Measurements from ENCODE around the gene LSM11.

LSM11 gene

GRCh38 chr5:157713830-157714595 is 29.5 kb upstream of the LSM11 start:
- TF ChIP-seq TOX (CRISPR knock-in tag; IDR thresholded peaks at IDR 0.05; ENCODE audit: borderline replicate concordance) (no peak), SNAI2 (CRISPR knock-in tag; IDR thresholded peaks at IDR 0.05) (no peak), ISL1 (CRISPR knock-in tag; IDR thresholded peaks at IDR 0.05) (no peak), BACH2 (CRISPR knock-in tag; IDR thresholded peaks at IDR 0.05; ENCODE audit: borderline replicate concordance) (no peak), CREB5 (CRISPR knock-in tag; IDR thresholded peaks at IDR 0.05; ENCODE audit: low read depth) (no peak), ZNF70 (CRISPR knock-in tag; IDR thresholded peaks at IDR 0.05) (no peak), OSR1 (CRISPR knock-in tag; IDR thresholded peaks at IDR 0.05) (no peak)
- TF ChIP-seq, protein P1, sequence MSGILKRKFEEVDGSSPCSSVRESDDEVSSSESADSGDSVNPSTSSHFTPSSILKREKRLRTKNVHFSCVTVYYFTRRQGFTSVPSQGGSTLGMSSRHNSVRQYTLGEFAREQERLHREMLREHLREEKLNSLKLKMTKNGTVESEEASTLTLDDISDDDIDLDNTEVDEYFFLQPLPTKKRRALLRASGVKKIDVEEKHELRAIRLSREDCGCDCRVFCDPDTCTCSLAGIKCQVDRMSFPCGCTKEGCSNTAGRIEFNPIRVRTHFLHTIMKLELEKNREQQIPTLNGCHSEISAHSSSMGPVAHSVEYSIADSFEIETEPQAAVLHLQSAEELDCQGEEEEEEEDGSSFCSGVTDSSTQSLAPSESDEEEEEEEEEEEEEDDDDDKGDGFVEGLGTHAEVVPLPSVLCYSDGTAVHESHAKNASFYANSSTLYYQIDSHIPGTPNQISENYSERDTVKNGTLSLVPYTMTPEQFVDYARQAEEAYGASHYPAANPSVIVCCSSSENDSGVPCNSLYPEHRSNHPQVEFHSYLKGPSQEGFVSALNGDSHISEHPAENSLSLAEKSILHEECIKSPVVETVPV (CRISPR knock-in tag; IDR thresholded peaks at IDR 0.05): no peak
- peak; percentile 56 for ATAC-seq

DNA sequence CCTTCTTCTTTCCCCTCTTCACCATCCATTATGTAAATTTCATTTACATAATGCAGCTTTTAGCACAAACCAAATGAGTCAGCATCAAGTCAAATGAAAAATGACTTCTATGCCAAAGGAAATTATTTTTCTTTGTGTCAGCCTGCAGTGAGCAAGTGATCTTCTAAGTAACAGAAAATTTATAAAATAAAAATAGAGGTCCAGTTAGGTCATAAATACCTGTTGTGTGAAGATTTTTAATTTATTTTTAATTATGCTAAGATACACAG is 29.0 kb upstream of the LSM11 start:
- no peak for ATAC-seq
- TF ChIP-seq ISL1 (CRISPR knock-in tag; IDR thresholded peaks at IDR 0.05): 0 out of 2 replicates have a peak, but pooled peaks have one; percentile 19
- no peak for TF ChIP-seq RARB (CRISPR knock-in tag; IDR thresholded peaks at IDR 0.05)

DNA sequence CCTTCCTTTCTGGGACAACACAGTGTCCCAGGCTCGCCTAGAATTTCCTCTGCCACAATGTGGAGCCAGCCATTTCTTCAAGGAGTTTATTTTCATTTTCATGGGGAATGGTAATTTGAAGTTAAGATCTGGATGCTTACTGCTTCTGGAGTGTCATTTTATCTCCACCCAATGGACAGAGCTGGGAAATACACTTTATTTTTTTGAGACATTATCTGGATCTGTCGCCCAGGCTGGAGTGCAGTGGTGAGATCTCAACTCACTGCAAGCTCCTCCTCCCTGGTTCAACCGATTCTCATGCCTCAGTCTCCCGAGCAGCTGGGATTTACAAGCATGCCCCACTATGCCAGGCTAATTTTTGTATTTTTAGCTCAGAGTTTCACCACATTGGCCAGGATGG is 25.0 kb upstream of the LSM11 start:
- TF ChIP-seq SNAI2 (CRISPR knock-in tag; IDR thresholded peaks at IDR 0.05): no peak
- TF ChIP-seq OSR1 (CRISPR knock-in tag; IDR thresholded peaks at IDR 0.05): no peak
- no peak for TF ChIP-seq TCF4 (CRISPR knock-in tag; IDR thresholded peaks at IDR 0.05; ENCODE audit: borderline replicate concordance)
- TF ChIP-seq, protein P2, sequence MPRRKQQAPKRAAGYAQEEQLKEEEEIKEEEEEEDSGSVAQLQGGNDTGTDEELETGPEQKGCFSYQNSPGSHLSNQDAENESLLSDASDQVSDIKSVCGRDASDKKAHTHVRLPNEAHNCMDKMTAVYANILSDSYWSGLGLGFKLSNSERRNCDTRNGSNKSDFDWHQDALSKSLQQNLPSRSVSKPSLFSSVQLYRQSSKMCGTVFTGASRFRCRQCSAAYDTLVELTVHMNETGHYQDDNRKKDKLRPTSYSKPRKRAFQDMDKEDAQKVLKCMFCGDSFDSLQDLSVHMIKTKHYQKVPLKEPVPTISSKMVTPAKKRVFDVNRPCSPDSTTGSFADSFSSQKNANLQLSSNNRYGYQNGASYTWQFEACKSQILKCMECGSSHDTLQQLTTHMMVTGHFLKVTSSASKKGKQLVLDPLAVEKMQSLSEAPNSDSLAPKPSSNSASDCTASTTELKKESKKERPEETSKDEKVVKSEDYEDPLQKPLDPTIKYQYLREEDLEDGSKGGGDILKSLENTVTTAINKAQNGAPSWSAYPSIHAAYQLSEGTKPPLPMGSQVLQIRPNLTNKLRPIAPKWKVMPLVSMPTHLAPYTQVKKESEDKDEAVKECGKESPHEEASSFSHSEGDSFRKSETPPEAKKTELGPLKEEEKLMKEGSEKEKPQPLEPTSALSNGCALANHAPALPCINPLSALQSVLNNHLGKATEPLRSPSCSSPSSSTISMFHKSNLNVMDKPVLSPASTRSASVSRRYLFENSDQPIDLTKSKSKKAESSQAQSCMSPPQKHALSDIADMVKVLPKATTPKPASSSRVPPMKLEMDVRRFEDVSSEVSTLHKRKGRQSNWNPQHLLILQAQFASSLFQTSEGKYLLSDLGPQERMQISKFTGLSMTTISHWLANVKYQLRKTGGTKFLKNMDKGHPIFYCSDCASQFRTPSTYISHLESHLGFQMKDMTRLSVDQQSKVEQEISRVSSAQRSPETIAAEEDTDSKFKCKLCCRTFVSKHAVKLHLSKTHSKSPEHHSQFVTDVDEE (CRISPR knock-in tag; IDR thresholded peaks at IDR 0.05): no peak
- peak; percentile 95 for ATAC-seq

GRCh38 chr5:157719245-157719644 is 24.3 kb upstream of the LSM11 start:
- no peak for ATAC-seq
- TF ChIP-seq POU6F1 (CRISPR knock-in tag; IDR thresholded peaks at IDR 0.05; ENCODE audit: borderline replicate concordance, low read depth) (no peak), ZC3H10 (CRISPR knock-in tag; IDR thresholded peaks at IDR 0.05) (no peak), TCF4 (CRISPR knock-in tag; IDR thresholded peaks at IDR 0.05; ENCODE audit: borderline replicate concordance) (no peak), ZNF70 (CRISPR knock-in tag; IDR thresholded peaks at IDR 0.05) (no peak), RARB (CRISPR knock-in tag; IDR thresholded peaks at IDR 0.05) (no peak), ZFP30 (CRISPR knock-in tag; IDR thresholded peaks at IDR 0.05) (no peak), OSR1 (CRISPR knock-in tag; IDR thresholded peaks at IDR 0.05) (no peak), SNAI2 (CRISPR knock-in tag; IDR thresholded peaks at IDR 0.05) (no peak), TOX (CRISPR knock-in tag; IDR thresholded peaks at IDR 0.05; ENCODE audit: borderline replicate concordance) (no peak), ZFP3 (CRISPR knock-in tag; IDR thresholded peaks at IDR 0.05) (no peak), CREB5 (CRISPR knock-in tag; IDR thresholded peaks at IDR 0.05; ENCODE audit: low read depth) (no peak), ISL1 (CRISPR knock-in tag; IDR thresholded peaks at IDR 0.05) (no peak), GLIS3 (CRISPR knock-in tag; IDR thresholded peaks at IDR 0.05) (no peak), ESRRG (CRISPR knock-in tag; IDR thresholded peaks at IDR 0.05) (no peak), ZNF565 (CRISPR knock-in tag; conservative IDR thresholded peaks at IDR 0.05; ENCODE audit: low read depth) (no peak)
- TF ChIP-seq, protein P1 (CRISPR knock-in tag; IDR thresholded peaks at IDR 0.05): no peak
- TF ChIP-seq, protein P3, sequence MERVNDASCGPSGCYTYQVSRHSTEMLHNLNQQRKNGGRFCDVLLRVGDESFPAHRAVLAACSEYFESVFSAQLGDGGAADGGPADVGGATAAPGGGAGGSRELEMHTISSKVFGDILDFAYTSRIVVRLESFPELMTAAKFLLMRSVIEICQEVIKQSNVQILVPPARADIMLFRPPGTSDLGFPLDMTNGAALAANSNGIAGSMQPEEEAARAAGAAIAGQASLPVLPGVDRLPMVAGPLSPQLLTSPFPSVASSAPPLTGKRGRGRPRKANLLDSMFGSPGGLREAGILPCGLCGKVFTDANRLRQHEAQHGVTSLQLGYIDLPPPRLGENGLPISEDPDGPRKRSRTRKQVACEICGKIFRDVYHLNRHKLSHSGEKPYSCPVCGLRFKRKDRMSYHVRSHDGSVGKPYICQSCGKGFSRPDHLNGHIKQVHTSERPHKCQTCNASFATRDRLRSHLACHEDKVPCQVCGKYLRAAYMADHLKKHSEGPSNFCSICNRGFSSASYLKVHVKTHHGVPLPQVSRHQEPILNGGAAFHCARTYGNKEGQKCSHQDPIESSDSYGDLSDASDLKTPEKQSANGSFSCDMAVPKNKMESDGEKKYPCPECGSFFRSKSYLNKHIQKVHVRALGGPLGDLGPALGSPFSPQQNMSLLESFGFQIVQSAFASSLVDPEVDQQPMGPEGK (CRISPR knock-in tag; IDR thresholded peaks at IDR 0.05; ENCODE audit: borderline replicate concordance): no peak
- TF ChIP-seq, protein P2 (CRISPR knock-in tag; IDR thresholded peaks at IDR 0.05): no peak

All from SK-N-SH treated with all-trans-retinoic acid at 6 μM for 48 hours (cell line).